Vagina (tissue), 2 donors: ENCODE data around the gene NUBP2.

ENCODE experiments used
- CTCF ChIP-seq, 3 experiments: fragments of 450-650 bp in 2 of 3; fragments of 200-600 bp in 1 of 3; sonication (generic) in 1 of 3; IDR thresholded peaks; one replicate each; pipeline ENCODE4 v1.5.1; 2017 to 2019; ENCODE audit warnings: antibody characterized with exemption in 3 of 3, mild to moderate bottlenecking in 2 of 3, moderate library complexity in 2 of 3
- POLR2A ChIP-seq, 2 donors: fragments of 450-650 bp; IDR thresholded peaks; one replicate each; pipeline ENCODE4 v1.6.1; 2017; ENCODE audit warnings: antibody characterized with exemption in 2 of 2, mild to moderate bottlenecking in 2 of 2, moderate library complexity in 2 of 2
- POLR2AphosphoS5 ChIP-seq, 2 donors: sonication (generic); formaldehyde crosslinking; IDR thresholded peaks; one replicate each; pipeline ENCODE4 v1.9.0; 2017; ENCODE audit warnings: antibody characterized with exemption in 2 of 2, mild to moderate bottlenecking in 2 of 2, low read depth in 1 of 2; ENCODE audit not compliant: insufficient read depth in 1 of 2

GRCh38 chr16:1775006-1775845 is 7.5 kb upstream of the NUBP2 start:
- TF ChIP-seq CTCF (IDR thresholded peaks at IDR 0.05), result no peak
- no peak for TF ChIP-seq POLR2AphosphoS5 (IDR thresholded peaks at IDR 0.05; ENCODE audit: insufficient read depth in 1 of 2, low read depth in 1 of 2)
- TF ChIP-seq POLR2A (IDR thresholded peaks at IDR 0.05), result no peak
